ENCODE data around the gene STXBP5. TPM values are rescaled to one million over a fixed set of nuclear protein-coding genes. Genes with fewer than 3 reads are reported as not detected.

The STXBP5 gene
- total and polyA plus RNA-seq, 9 donors: 3.3 to 15.4 (median 10.4) TPM

- no peaks in the 10 kb centered on the region for H3K27me3 ChIP-seq
- no peak overlapping the region for H3K27ac ChIP-seq
- no peaks in the 10 kb centered on the region for H3K36me3 ChIP-seq
- no peak for DNase-seq
- H3K4me1 ChIP-seq (ENCODE audit: insufficient read depth): no peaks in the 10 kb centered on the region
- intact Hi-C loops (cut with DNase I): no loop called here
- no peak overlapping the region for H3K4me3 ChIP-seq
- 86 to 92% (median 92%) methylated on average over 3 of the region's 3 CpGs for WGBS, 3 donors
- TF ChIP-seq, protein P1, sequence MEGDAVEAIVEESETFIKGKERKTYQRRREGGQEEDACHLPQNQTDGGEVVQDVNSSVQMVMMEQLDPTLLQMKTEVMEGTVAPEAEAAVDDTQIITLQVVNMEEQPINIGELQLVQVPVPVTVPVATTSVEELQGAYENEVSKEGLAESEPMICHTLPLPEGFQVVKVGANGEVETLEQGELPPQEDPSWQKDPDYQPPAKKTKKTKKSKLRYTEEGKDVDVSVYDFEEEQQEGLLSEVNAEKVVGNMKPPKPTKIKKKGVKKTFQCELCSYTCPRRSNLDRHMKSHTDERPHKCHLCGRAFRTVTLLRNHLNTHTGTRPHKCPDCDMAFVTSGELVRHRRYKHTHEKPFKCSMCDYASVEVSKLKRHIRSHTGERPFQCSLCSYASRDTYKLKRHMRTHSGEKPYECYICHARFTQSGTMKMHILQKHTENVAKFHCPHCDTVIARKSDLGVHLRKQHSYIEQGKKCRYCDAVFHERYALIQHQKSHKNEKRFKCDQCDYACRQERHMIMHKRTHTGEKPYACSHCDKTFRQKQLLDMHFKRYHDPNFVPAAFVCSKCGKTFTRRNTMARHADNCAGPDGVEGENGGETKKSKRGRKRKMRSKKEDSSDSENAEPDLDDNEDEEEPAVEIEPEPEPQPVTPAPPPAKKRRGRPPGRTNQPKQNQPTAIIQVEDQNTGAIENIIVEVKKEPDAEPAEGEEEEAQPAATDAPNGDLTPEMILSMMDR (IDR thresholded peaks at IDR 0.05): no peak
- TF ChIP-seq POLR2A (IDR thresholded peaks at IDR 0.05) (no peak), EP300 (IDR thresholded peaks at IDR 0.05) (no peak)
- H3K9me3 ChIP-seq: no peaks in the 10 kb centered on the region
Observed at GRCh38 chr6:147255948-147256674, 51.9 kb downstream of the STXBP5 start.

GRCh38 chr6:147257760-147258159 is 53.5 kb downstream of the STXBP5 start:
- intact Hi-C loops (cut with DNase I): no loop called here
- WGBS, 3 donors: 83 to 88% (median 84%) methylated on average over 5 of the region's 5 CpGs
- no peaks in the 10 kb centered on the region for H3K27me3 ChIP-seq

DNA sequence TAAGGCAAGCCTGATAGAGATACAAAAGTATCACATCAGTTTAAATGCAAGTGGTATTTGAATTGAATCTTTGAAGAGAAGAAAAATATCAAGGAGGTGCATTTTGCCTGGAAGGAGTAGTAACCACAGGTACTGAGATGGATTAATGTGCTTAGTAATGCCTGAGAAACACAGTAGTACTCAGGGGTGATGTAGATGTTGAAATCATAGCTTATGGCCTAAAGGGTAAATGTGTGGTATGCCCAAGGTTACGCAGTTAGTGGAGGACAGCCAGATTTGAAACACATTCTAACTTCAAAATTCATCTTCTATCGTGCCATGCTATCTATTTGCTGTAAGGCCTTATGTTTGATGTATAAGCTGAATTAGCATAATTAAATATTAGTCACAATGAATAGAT is 55.9 kb downstream of the STXBP5 start:
- Histone ChIP-seq H3K27ac (no peak overlapping the region), H3K36me3 (no peaks in the 10 kb centered on the region), H3K27me3 (no peaks in the 10 kb centered on the region), H3K9me3 (no peaks in the 10 kb centered on the region), H3K4me1 (ENCODE audit: insufficient read depth) (no peaks in the 10 kb centered on the region), H3K4me3 (no peak overlapping the region)
- no peak for DNase-seq
- intact Hi-C loops (cut with DNase I): no loop called here
- 92 to 95% (median 94%) methylated on average over 2 of the region's 2 CpGs for WGBS, 3 donors
- TF ChIP-seq EP300 (IDR thresholded peaks at IDR 0.05) (no peak), POLR2A (IDR thresholded peaks at IDR 0.05) (no peak)
- TF ChIP-seq, protein P1 (IDR thresholded peaks at IDR 0.05): no peak

More at GRCh38 chr6:147257760-147258159, 53.5 kb downstream of the STXBP5 start:
- no peaks in the 10 kb centered on the region for H3K9me3 ChIP-seq
- TF ChIP-seq POLR2A (IDR thresholded peaks at IDR 0.05) (no peak), EP300 (IDR thresholded peaks at IDR 0.05) (no peak)
- TF ChIP-seq, protein P1 (IDR thresholded peaks at IDR 0.05): no peak
- H3K4me1 ChIP-seq (ENCODE audit: insufficient read depth): no peaks in the 10 kb centered on the region
- H3K36me3 ChIP-seq: no peaks in the 10 kb centered on the region
- DNase-seq: no peak
- H3K4me3 ChIP-seq: no peak overlapping the region
- H3K27ac ChIP-seq: no peak overlapping the region

DNA sequence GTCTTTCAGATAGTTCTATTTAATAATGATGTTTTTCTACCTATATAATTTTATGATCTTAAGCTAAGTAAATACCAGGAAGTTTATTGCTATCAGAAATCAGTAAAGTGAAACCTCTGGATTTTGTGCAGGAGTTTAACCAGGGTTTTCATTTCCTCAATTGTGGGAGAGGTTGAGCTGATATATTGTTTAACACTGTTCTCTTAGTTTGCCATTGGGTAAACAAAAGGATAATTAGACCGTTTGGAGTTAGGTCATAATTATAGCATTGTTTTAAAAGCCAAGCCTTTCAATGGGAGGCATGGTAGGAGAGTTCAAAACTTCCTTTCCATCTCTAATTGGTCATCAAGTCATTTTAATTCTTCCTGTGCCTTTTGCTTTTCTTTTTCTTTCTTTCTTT is 58.7 kb downstream of the STXBP5 start:
- WGBS, 3 donors: 17 to 33% (median 33%) methylated on average over 1 of the region's 1 CpG

More for the DNA sequence above, 58.7 kb downstream of the STXBP5 start:
- TF ChIP-seq POLR2A (IDR thresholded peaks at IDR 0.05) (no peak), EP300 (IDR thresholded peaks at IDR 0.05) (no peak)
- TF ChIP-seq, protein P1 (IDR thresholded peaks at IDR 0.05): no peak
- intact Hi-C loops (cut with DNase I): no loop called here
- Histone ChIP-seq H3K4me3 (no peak overlapping the region), H3K4me1 (ENCODE audit: insufficient read depth) (no peaks in the 10 kb centered on the region), H3K27ac (no peak overlapping the region), H3K9me3 (no peaks in the 10 kb centered on the region), H3K36me3 (no peaks in the 10 kb centered on the region), H3K27me3 (no peaks in the 10 kb centered on the region)
- no peak for DNase-seq

All from ovary (tissue), 9 donors.